GM23248 (cell line): ENCODE measurements around the gene KCTD15. TPM values are rescaled to one million over a fixed set of nuclear protein-coding genes. Genes with fewer than 3 reads are reported as not detected.

Experiments
- DNase-seq: peaks from one replicate; pipeline ENCODE4 v3.0.0-alpha.2; 2015
- H2AFZ ChIP-seq: fragments of 200-600 bp; sonication (generic); 2 replicates; pipeline ENCODE4 v1.6.1; 2016; ENCODE audit warnings: antibody characterized with exemption
- H3F3A ChIP-seq: fragments of 200-600 bp; sonication (generic); 2 replicates; pipeline ENCODE4 v1.6.1; 2016; ENCODE audit warnings: mild to moderate bottlenecking, antibody characterized with exemption, mixed run types; ENCODE audit not compliant: insufficient read depth
- H3K27ac ChIP-seq: fragments of 200-600 bp; sonication (generic); 2 replicates; pipeline ENCODE4 v1.5.1; 2016; ENCODE audit warnings: mild to moderate bottlenecking
- H3K27me3 ChIP-seq: fragments of 200-600 bp; sonication (generic); replicated peaks from 2 replicates; pipeline ENCODE4 v1.6.1; 2016; ENCODE audit warnings: mild to moderate bottlenecking; ENCODE audit not compliant: insufficient read depth
- H3K36me3 ChIP-seq: fragments of 200-600 bp; sonication (generic); 2 replicates; pipeline ENCODE4 v1.6.1; 2016; ENCODE audit warnings: low read depth, mild to moderate bottlenecking
- H3K4me1 ChIP-seq: fragments of 200-600 bp; sonication (generic); 2 replicates; pipeline ENCODE4 v1.6.1; 2016; ENCODE audit warnings: mild to moderate bottlenecking; ENCODE audit not compliant: insufficient read depth
- H3K4me2 ChIP-seq: fragments of 200-600 bp; sonication (generic); one replicate; pipeline ENCODE4 v1.6.1; 2016; ENCODE audit warnings: mild to moderate bottlenecking; ENCODE audit not compliant: unreplicated experiment
- H3K4me3 ChIP-seq: fragments of 200-600 bp; sonication (generic); 2 replicates; pipeline ENCODE4 v1.5.1; 2016; ENCODE audit warnings: mild to moderate bottlenecking
- H3K79me2 ChIP-seq: fragments of 200-600 bp; sonication (generic); 2 replicates; pipeline ENCODE4 v1.6.1; 2016; ENCODE audit warnings: mild to moderate bottlenecking; ENCODE audit not compliant: insufficient read depth
- H3K9ac ChIP-seq: fragments of 200-600 bp; sonication (generic); 2 replicates; pipeline ENCODE4 v1.6.1; 2016; ENCODE audit warnings: mild to moderate bottlenecking
- H3K9me2 ChIP-seq: fragments of 200-600 bp; sonication (generic); 2 replicates; pipeline ENCODE4 v1.6.1; 2016; ENCODE audit warnings: mixed run types, mild to moderate bottlenecking, moderate library complexity; ENCODE audit not compliant: insufficient read depth
- H3K9me3 ChIP-seq: fragments of 200-600 bp; sonication (generic); one replicate; pipeline ENCODE4 v1.6.1; 2017; ENCODE audit warnings: low read depth
- H4K20me1 ChIP-seq: fragments of 200-600 bp; sonication (generic); 2 replicates; pipeline ENCODE4 v1.6.0; 2016; ENCODE audit not compliant: insufficient read depth
- EZH2 ChIP-seq: fragments of 200-600 bp; sonication (generic); IDR thresholded peaks from 2 replicates; pipeline ENCODE4 v1.6.1; 2018; ENCODE audit warnings: antibody characterized with exemption, mild to moderate bottlenecking; ENCODE audit not compliant: insufficient read depth, poor library complexity, severe bottlenecking
- EZH2phosphoT487 ChIP-seq: fragments of 200-600 bp; sonication (generic); IDR thresholded peaks from 2 replicates; pipeline ENCODE4 v1.6.1; 2018; ENCODE audit warnings: antibody characterized with exemption, moderate library complexity, mild to moderate bottlenecking, low read depth; ENCODE audit not compliant: insufficient read depth
- WGBS, 2 experiments: methylation state at CpG; one replicate each; pipeline ENCODE4 v1.1.6; 2015 to 2017; ENCODE audit warnings: low lambda C conversion rate in 2 of 2, low coverage in 1 of 2; ENCODE audit errors: missing lambda C conversion rate in 2 of 2; 5-methylcytosine and 5-hydroxymethylcytosine counted together
- in situ Hi-C: fragments of 300-500 bp; cut with MboI; formaldehyde crosslinking; loops from 2 replicates; pipeline ENCODE4 v1.15.0; 2020
- polyA plus RNA-seq: library from polyadenylated mRNA; unstranded; fragments of >200 nt; fragmentation: Nextera tagmentation; extraction: Ambion mirVana; gene quantifications from 2 replicates; pipeline ENCODE4 v1.2.1, GENCODE V29; 2016
- total RNA-seq: library from RNA; depleted of rRNA; stranded (reverse); fragments of >200 nt; shearing (Covaris generic); gene quantifications from 2 replicates; pipeline ENCODE4 v1.2.3, GENCODE V29; 2014

Gene KCTD15
- total and polyA plus RNA-seq, 2 experiments from 2014 or later = 7.5 to 117 TPM

GRCh38 chr19:33805313-33805712, 8.6 kb downstream of the KCTD15 start:
- no peaks in the 10 kb centered on the region for H3K9me3 ChIP-seq
- no peak overlapping the region for H3K27ac ChIP-seq
- no peaks in the 10 kb centered on the region for H3K9me2 ChIP-seq
- H3F3A ChIP-seq = no peaks in the 10 kb centered on the region
- H2AFZ ChIP-seq = no peak overlapping the region
- 78 to 90% methylated on average over 3 of the region's 3 CpGs for WGBS, 2 experiments
- peaks cover 9% of the 10 kb centered on the region; the same call in 1 of the 2 replicates for H3K79me2 ChIP-seq
- H3K4me1 ChIP-seq = no peaks in the 10 kb centered on the region
- DNase-seq = no peak
- peaks cover 8% of the 10 kb centered on the region for H3K36me3 ChIP-seq
- no peak for TF ChIP-seq EZH2
- no peak for TF ChIP-seq EZH2phosphoT487
- H3K4me2 ChIP-seq = no peak overlapping the region
- H4K20me1 ChIP-seq = no peaks in the 10 kb centered on the region
- in situ Hi-C loops = no loop called here
- no peak overlapping the region for H3K4me3 ChIP-seq
- H3K9ac ChIP-seq = no peak overlapping the region
- no peaks in the 10 kb centered on the region for H3K27me3 ChIP-seq

- Histone ChIP-seq H2AFZ (no peak overlapping the region), H3K4me2 (no peak overlapping the region), H3K9me2 (no peaks in the 10 kb centered on the region), H3K9me3 (no peaks in the 10 kb centered on the region), H3K4me3 (no peak overlapping the region), H3K27me3 (no peaks in the 10 kb centered on the region), H3K4me1 (no peaks in the 10 kb centered on the region), H3K9ac (no peak overlapping the region), H3F3A (no peaks in the 10 kb centered on the region), H3K36me3 (peaks cover 8% of the 10 kb centered on the region), H4K20me1 (no peaks in the 10 kb centered on the region), H3K79me2 (peaks cover 9% of the 10 kb centered on the region; the same call in 1 of the 2 replicates), H3K27ac (no peak overlapping the region)
- in situ Hi-C loops = no loop called here
- TF ChIP-seq EZH2phosphoT487 (no peak), EZH2 (no peak)
- WGBS, 2 experiments = 84 to 87% methylated on average over 9 of the region's 9 CpGs
- no peak for DNase-seq
These were observed 9.3 kb downstream of the KCTD15 start for GRCh38 chr19:33805840-33806433.

DNA sequence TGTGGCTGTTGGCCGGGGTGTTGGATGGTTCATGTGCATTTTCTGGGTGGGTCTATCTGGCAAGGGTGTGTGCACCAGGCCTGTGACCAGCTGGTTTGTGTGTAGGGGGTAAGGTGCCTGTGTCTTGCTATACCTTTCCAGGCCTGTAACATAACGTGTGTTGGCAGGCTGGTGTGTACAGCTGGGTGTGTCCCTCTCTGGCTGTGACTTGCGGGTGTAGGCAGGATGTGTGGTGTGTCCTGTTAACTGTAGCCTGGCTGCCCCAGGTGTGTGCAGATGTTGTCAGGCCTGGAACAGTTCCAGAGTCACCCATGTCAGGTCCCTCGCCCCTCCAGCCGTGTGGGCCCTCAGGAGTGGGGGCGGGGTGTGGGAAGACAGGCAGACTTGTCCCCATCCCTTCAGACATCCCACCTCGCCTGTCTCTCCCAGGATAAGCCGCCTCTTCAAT, 9.8 kb downstream of the KCTD15 start:
- H2AFZ ChIP-seq = no peak overlapping the region
- 85 to 94% methylated on average over 8 of the region's 8 CpGs for WGBS, 2 experiments
- no peaks in the 10 kb centered on the region for H3K27me3 ChIP-seq
- no peaks in the 10 kb centered on the region for H4K20me1 ChIP-seq
- H3K27ac ChIP-seq = no peak overlapping the region
- H3F3A ChIP-seq = no peaks in the 10 kb centered on the region
- no peak overlapping the region for H3K4me3 ChIP-seq
- DNase-seq = no peak
- no peaks in the 10 kb centered on the region for H3K4me1 ChIP-seq
- TF ChIP-seq EZH2 (no peak), EZH2phosphoT487 (no peak)
- no peaks in the 10 kb centered on the region for H3K9me3 ChIP-seq
- no peak overlapping the region for H3K4me2 ChIP-seq
- H3K36me3 ChIP-seq = peaks cover 8% of the 10 kb centered on the region
- peaks cover 9% of the 10 kb centered on the region; the same call in 1 of the 2 replicates for H3K79me2 ChIP-seq
- H3K9ac ChIP-seq = no peak overlapping the region
- in situ Hi-C loops = no loop called here
- no peaks in the 10 kb centered on the region for H3K9me2 ChIP-seq

- Histone ChIP-seq H3F3A (no peaks in the 10 kb centered on the region), H3K4me2 (no peak overlapping the region), H3K4me1 (no peaks in the 10 kb centered on the region), H3K79me2 (peaks cover 9% of the 10 kb centered on the region; the same call in 1 of the 2 replicates), H3K9me3 (no peaks in the 10 kb centered on the region), H3K36me3 (peaks cover 8% of the 10 kb centered on the region), H3K9ac (no peak overlapping the region), H4K20me1 (no peaks in the 10 kb centered on the region), H3K9me2 (no peaks in the 10 kb centered on the region), H2AFZ (no peak overlapping the region), H3K27me3 (no peaks in the 10 kb centered on the region), H3K27ac (no peak overlapping the region), H3K4me3 (no peak overlapping the region)
- in situ Hi-C loops = no loop called here
- no peak for TF ChIP-seq EZH2
- no peak for TF ChIP-seq EZH2phosphoT487
- WGBS, 2 experiments = 94 to 100% methylated on average over 1 of the region's 1 CpG
- DNase-seq = no peak
These were observed 11.7 kb downstream of the KCTD15 start for GRCh38 chr19:33808399-33808798.
